ENCODE data around the gene NTNG1. TPM values are rescaled to one million over a fixed set of nuclear protein-coding genes. Genes with fewer than 3 reads are reported as not detected.
"Not testable (repeated sequence)": the region's sequence is repeated elsewhere in the genome, so short reads cannot be mapped to it uniquely, and the experiment has no call there.

The NTNG1 gene
- total and polyA plus RNA-seq, 12 donors: 0.06 TPM; not detected in 11

- H3K36me3 ChIP-seq: no peaks in the 10 kb centered on the region
- TF ChIP-seq CTCF (IDR thresholded peaks at IDR 0.05): no peak
- no peak overlapping the region for H3K4me3 ChIP-seq
- ATAC-seq (no peak), DNase-seq (no peak)
- intact Hi-C loops (cut with DNase I): no loop called here
- H3K27me3 ChIP-seq: peaks cover 0 to 1% (median 0%) of the 10 kb centered on the region in 7 donors
- H3K27ac ChIP-seq: no peak overlapping the region
- WGBS, 2 donors: 71 to 80% methylated on average over 3 of the region's 3 CpGs
- no peaks in the 10 kb centered on the region for H3K4me1 ChIP-seq
- H3K9me3 ChIP-seq: peaks cover 0 to 2% (median 0%) of the 10 kb centered on the region in 11 donors
Observed at GRCh38 chr1:107158991-107159390, 18.2 kb downstream of the NTNG1 start.

- no peak for TF ChIP-seq CTCF (IDR thresholded peaks at IDR 0.05)
- Histone ChIP-seq H3K27me3 (no peaks in the 10 kb centered on the region), H3K4me3 (no peak overlapping the region), H3K4me1 (no peaks in the 10 kb centered on the region), H3K27ac (no peak overlapping the region), H3K36me3 (no peaks in the 10 kb centered on the region), H3K9me3 (peaks cover 0 to 8% (median 0%) of the 10 kb centered on the region in 11 donors)
- ATAC-seq (no peak), DNase-seq (no peak)
- intact Hi-C loops (cut with DNase I): no loop called here
- 88 to 89% methylated on average over 1 of the region's 1 CpG for WGBS, 2 donors
Observed at GRCh38 chr1:107162745-107163144, 21.9 kb downstream of the NTNG1 start.

GRCh38 chr1:107164901-107165300 is 24.1 kb downstream of the NTNG1 start:
- intact Hi-C loops (cut with DNase I); H3K36me3 ChIP-seq; H3K27ac ChIP-seq; H3K9me3 ChIP-seq; DNase-seq; H3K4me3 ChIP-seq; H3K4me1 ChIP-seq; ATAC-seq; H3K27me3 ChIP-seq: not testable (repeated sequence)
- 91 to 92% methylated on average over 9 of the region's 9 CpGs for WGBS, 2 donors

GRCh38 chr1:107169615-107170014 is 28.8 kb downstream of the NTNG1 start:
- H3K27me3 ChIP-seq: no peaks in the 10 kb centered on the region
- no peak overlapping the region for H3K27ac ChIP-seq
- intact Hi-C loops (cut with DNase I): no loop called here
- no peak for TF ChIP-seq CTCF (IDR thresholded peaks at IDR 0.05)
- H3K4me3 ChIP-seq: no peak overlapping the region
- H3K36me3 ChIP-seq: no peaks in the 10 kb centered on the region
- H3K4me1 ChIP-seq: no peaks in the 10 kb centered on the region
- DNase-seq (no peak), ATAC-seq (no peak)
- peaks cover 0 to 5% (median 0%) of the 10 kb centered on the region in 11 donors for H3K9me3 ChIP-seq
- WGBS, 2 donors: 82 to 86% methylated on average over 3 of the region's 3 CpGs

DNA sequence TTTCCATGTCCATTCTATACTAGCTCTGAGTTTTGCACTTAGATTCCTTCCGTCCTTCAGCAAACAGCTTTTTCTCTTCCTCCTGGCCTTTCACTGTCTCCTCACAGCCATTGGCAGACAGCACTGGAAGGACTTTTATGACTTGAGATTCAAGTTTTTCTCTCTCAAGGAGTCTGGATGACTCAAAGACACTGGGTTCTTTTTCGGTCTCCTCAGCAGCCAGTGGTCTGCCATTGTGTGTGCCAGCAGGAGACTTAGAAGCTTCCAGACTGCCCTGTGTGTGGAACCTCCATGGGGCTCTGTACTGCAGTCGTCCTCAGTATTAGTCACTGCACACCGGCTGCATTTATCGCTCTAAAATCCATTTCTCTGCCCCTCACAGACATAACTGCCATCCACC is 30.5 kb downstream of the NTNG1 start:
- Histone ChIP-seq H3K9me3 (no peaks in the 10 kb centered on the region), H3K4me1 (no peaks in the 10 kb centered on the region), H3K36me3 (no peaks in the 10 kb centered on the region), H3K4me3 (no peak overlapping the region), H3K27ac (no peak overlapping the region), H3K27me3 (no peaks in the 10 kb centered on the region)
- DNase-seq (no peak), ATAC-seq (no peak)
- TF ChIP-seq CTCF (IDR thresholded peaks at IDR 0.05): no peak
- WGBS, 2 donors: 73 to 81% methylated on average over 5 of the region's 5 CpGs
- intact Hi-C loops (cut with DNase I): no loop called here
